HCT116 (cell line): ENCODE data around the gene HEXB. TPM values are rescaled to one million over a fixed set of nuclear protein-coding genes. Genes with fewer than 3 reads are reported as not detected.

Source experiments
- ATAC-seq: fragments of 200-7000 bp; cut with Tn5 transposase; 2 replicates; pipeline ENCODE4 v1.9.1; 2020; ENCODE audit warnings: mild to moderate bottlenecking, moderate library complexity
- BruUV-seq: library from RNA; stranded (reverse); fragments of 400-500 nt; replicated peaks from 2 replicates; lab custom pipeline; 2021; lab: Mats Ljungman, UMichigan
- CTCF ChIA-PET: fragments of 300-600 bp; sonication (Branson Sonifier 250); formaldehyde crosslinking; loops from one replicate; lab custom pipeline; 2021; ENCODE audit warnings: antibody characterized with exemption; lab: Charles Lee
- POLR2A ChIA-PET: fragments of 300-600, 350-600 bp; sonication (Branson Sonifier 250); formaldehyde crosslinking; loops from one replicate; lab custom pipeline; 2021; ENCODE audit warnings: antibody characterized with exemption; lab: Charles Lee
- RAD21 ChIA-PET, 2 experiments: fragments of 300-600 bp; sonication (Branson Sonifier 250); formaldehyde crosslinking; loops; one replicate each; lab custom pipeline; 2023; ENCODE audit warnings: low total read pairs in 2 of 2; ENCODE audit not compliant: uncharacterized antibody in 2 of 2, unreplicated experiment in 2 of 2, low non-redundant PET in 1 of 2; lab: Charles Lee
- DNase-seq: peaks from one replicate; pipeline ENCODE4 v3.0.0-alpha.2; 2010; ENCODE audit warnings: low read depth, low spot score
- H2AFZ ChIP-seq: fragments of 200-600 bp; shearing (Covaris generic), sonication (generic); 2 replicates; pipeline ENCODE4 v1.6.1; 2017; ENCODE audit warnings: low read depth, mixed run types, mixed read lengths, antibody characterized with exemption, low read length; ENCODE audit not compliant: poor library complexity, severe bottlenecking
- H3K27ac ChIP-seq: 2 replicates; pipeline ENCODE4 v1.5.1; 2012; ENCODE audit warnings: low read depth, low read length
- H3K27me3 ChIP-seq: fragments of 200-600 bp; sonication (generic); 2 replicates; pipeline ENCODE4 v1.6.1; 2016; ENCODE audit warnings: mixed run types, low read length, mixed read lengths; ENCODE audit not compliant: insufficient read depth
- H3K36me3 ChIP-seq, 2 experiments: fragments of 200-500 bp in 1 of 2; fragments of 200-600 bp in 1 of 2; sonication (Bioruptor generic) in 1 of 2; sonication (generic) in 1 of 2; 2 replicates each; pipeline versions ENCODE4 v1.5.1 to v1.6.1; 2014 to 2016; ENCODE audit warnings: low read length in 2 of 2, inconsistent platforms in 1 of 2, mixed read lengths in 1 of 2, mixed run types in 1 of 2; ENCODE audit not compliant: insufficient read depth in 2 of 2, control insufficient read depth in 1 of 2
- H3K4me1 ChIP-seq, 2 experiments: fragments of 200-600 bp in 1 of 2; sonication (generic) in 1 of 2; 2 replicates each; pipeline versions ENCODE4 v1.5.1 to v1.6.1; 2012 to 2017; ENCODE audit warnings: low read length in 2 of 2, inconsistent platforms in 1 of 2, mild to moderate bottlenecking in 1 of 2, mixed read lengths in 1 of 2, mixed run types in 1 of 2, moderate library complexity in 1 of 2; ENCODE audit not compliant: insufficient read depth in 2 of 2, control insufficient read depth in 1 of 2
- H3K4me2 ChIP-seq: fragments of 200-600 bp; sonication (generic); 2 replicates; pipeline ENCODE4 v1.6.1; 2017; ENCODE audit warnings: mixed run types, low read length, mixed read lengths
- H3K4me3 ChIP-seq, 2 experiments: fragments of 200-600 bp in 1 of 2; sonication (generic) in 1 of 2; replicated peaks in 1 of 2; 2 replicates each; pipeline ENCODE4 v1.5.1; 2011 to 2016; ENCODE audit warnings: low read length in 2 of 2, control low read depth in 1 of 2, low read depth in 1 of 2, mild to moderate bottlenecking in 1 of 2, mixed read lengths in 1 of 2, mixed run types in 1 of 2
- H3K79me2 ChIP-seq: fragments of 200-600 bp; sonication (generic); 2 replicates; pipeline ENCODE4 v1.6.1; 2017; ENCODE audit warnings: mild to moderate bottlenecking, mixed run types, low read length, moderate library complexity, mixed read lengths; ENCODE audit not compliant: insufficient read depth
- H3K9ac ChIP-seq: fragments of 200-600 bp; sonication (generic); 2 replicates; pipeline ENCODE4 v1.6.1; 2016; ENCODE audit warnings: low read length, mixed read lengths
- H3K9me2 ChIP-seq: fragments of 200-600 bp; sonication (generic), shearing (Covaris generic); 2 replicates; pipeline ENCODE4 v1.6.1; 2017; ENCODE audit warnings: mixed run types, mild to moderate bottlenecking, moderate library complexity; ENCODE audit not compliant: insufficient read depth
- H3K9me3 ChIP-seq, 2 experiments: fragments of 200-500 bp in 1 of 2; fragments of 200-600 bp in 1 of 2; sonication (Bioruptor generic) in 1 of 2; sonication (generic) in 1 of 2; 2 replicates each; pipeline ENCODE4 v1.6.1; 2014 to 2017; ENCODE audit warnings: low read length in 2 of 2, mixed read lengths in 2 of 2, inconsistent platforms in 1 of 2, low read depth in 1 of 2, mild to moderate bottlenecking in 1 of 2, mixed run types in 1 of 2, moderate library complexity in 1 of 2; ENCODE audit not compliant: control insufficient read depth in 1 of 2, insufficient read depth in 1 of 2
- H4K20me1 ChIP-seq: fragments of 200-600 bp; sonication (generic), shearing (Covaris generic); 2 replicates; pipeline ENCODE4 v1.6.1; 2017; ENCODE audit warnings: mixed run types, mild to moderate bottlenecking, moderate library complexity; ENCODE audit not compliant: insufficient read depth
- CEBPB ChIP-seq: IDR thresholded peaks from 2 replicates; pipeline ENCODE4 v1.6.1; 2012; ENCODE audit warnings: low read depth
- CTCF ChIP-seq, 3 experiments: fragments of 200-600 bp in 1 of 3; sonication (generic) in 1 of 3; IDR thresholded peaks in 2 of 3; conservative IDR thresholded peaks in 1 of 3; 2 replicates each; pipeline ENCODE4 v1.5.1; 2012 to 2017; ENCODE audit warnings: low read depth in 2 of 3, low read length in 2 of 3, antibody characterized with exemption in 1 of 3, borderline replicate concordance in 1 of 3, control low read depth in 1 of 3, mild to moderate bottlenecking in 1 of 3, mixed read lengths in 1 of 3, mixed run types in 1 of 3, moderate library complexity in 1 of 3; ENCODE audit not compliant: insufficient read depth in 1 of 3
- EGR1 ChIP-seq: IDR thresholded peaks from 2 replicates; pipeline ENCODE4 v1.6.1; 2012; ENCODE audit warnings: low read depth
- ELF1 ChIP-seq: IDR thresholded peaks from 2 replicates; pipeline ENCODE4 v1.6.1; 2012; ENCODE audit warnings: low read depth, borderline replicate concordance
- EZH2phosphoT487 ChIP-seq: fragments of 200-600 bp; IDR thresholded peaks from 2 replicates; pipeline ENCODE4 v1.6.1; 2018; ENCODE audit warnings: antibody characterized with exemption, borderline replicate concordance
- JUND ChIP-seq: IDR thresholded peaks from 2 replicates; pipeline ENCODE4 v1.6.1; 2012
- POLR2A ChIP-seq: IDR thresholded peaks from 2 replicates; pipeline ENCODE4 v1.7.0; 2011; ENCODE audit warnings: borderline replicate concordance; ENCODE audit not compliant: insufficient read depth, insufficient read length; ENCODE audit errors: extremely low read depth
- POLR2AphosphoS5 ChIP-seq: IDR thresholded peaks from 2 replicates; pipeline ENCODE4 v1.6.1; 2011; ENCODE audit warnings: mild to moderate bottlenecking, low read depth, low read length, moderate library complexity
- RAD21 ChIP-seq: IDR thresholded peaks from 2 replicates; pipeline ENCODE4 v1.6.1; 2012; ENCODE audit warnings: low read depth, mild to moderate bottlenecking
- SIN3A ChIP-seq: IDR thresholded peaks from 2 replicates; pipeline ENCODE4 v1.6.1; 2012; ENCODE audit warnings: low read depth
- SRF ChIP-seq: IDR thresholded peaks from 2 replicates; pipeline ENCODE4 v1.6.1; 2012; ENCODE audit warnings: low read depth
- TCF7L2 ChIP-seq: IDR thresholded peaks from 2 replicates; pipeline ENCODE4 v1.7.0; 2011; ENCODE audit warnings: borderline replicate concordance, inconsistent platforms; ENCODE audit not compliant: insufficient read depth, insufficient read length; ENCODE audit errors: extremely low read depth
- YY1 ChIP-seq: IDR thresholded peaks from 2 replicates; pipeline ENCODE4 v1.6.1; 2011; ENCODE audit warnings: low read length, low read depth, moderate library complexity, mild to moderate bottlenecking; ENCODE audit not compliant: insufficient replicate concordance; ENCODE audit errors: extremely low read depth
- ZBTB33 ChIP-seq: IDR thresholded peaks from 2 replicates; pipeline ENCODE4 v1.6.1; 2011; ENCODE audit warnings: mild to moderate bottlenecking, low read length, moderate library complexity; ENCODE audit not compliant: insufficient replicate concordance; ENCODE audit errors: extremely low read depth
- ZFX ChIP-seq: fragments of 450-650 bp; IDR thresholded peaks from 2 replicates; pipeline ENCODE4 v1.6.1; 2017
- ZNF274 ChIP-seq: fragments of 200-500 bp; sonication (Bioruptor generic); IDR thresholded peaks from 2 replicates; pipeline ENCODE4 v1.6.1; 2014; ENCODE audit warnings: mild to moderate bottlenecking, low read depth, low read length, inconsistent platforms
- intact Hi-C: fragments of 100-400 bp; cut with micrococcal nuclease; formaldehyde crosslinking; loops from 2 replicates; pipeline ENCODE4 v1.10.0; 2022
- total RNA-seq: library from RNA; stranded (reverse); gene quantifications from one replicate; pipeline ENCODE4 v1.2.1, GENCODE V29; 2021; ENCODE audit not compliant: unreplicated experiment

The HEXB gene
- total RNA-seq, 1 experiment from 2014 or later = 123 TPM

- TF ChIP-seq ELF1 (no peak), ZNF274 (no peak)
Measured at GRCh38 chr5:74762599-74762998, 77.6 kb downstream of the HEXB start (continued).

GRCh38 chr5:74763504-74763903 lies 78.5 kb downstream of the HEXB start:
- intact Hi-C loops = no loop called here
- BruUV-seq = no TSS peak
- H3K4me3 ChIP-seq = no peak overlapping the region
- peaks cover 2 to 12% of the 10 kb centered on the region in 2 experiments; a peak in 2 of 4 replicates for H3K36me3 ChIP-seq
- no peak overlapping the region for H3K9ac ChIP-seq
- no peak for ATAC-seq
- TF ChIP-seq POLR2A = no peak
- TF ChIP-seq ZNF274 = no peak
- TF ChIP-seq SIN3A = no peak
- TF ChIP-seq RAD21 = no peak
- no peak overlapping the region for H2AFZ ChIP-seq
- no peaks in the 10 kb centered on the region for H4K20me1 ChIP-seq
- POLR2A ChIA-PET = no interaction called here
- H3K9me3 ChIP-seq = no peaks in the 10 kb centered on the region
- peaks cover 83% of the 10 kb centered on the region for H3K79me2 ChIP-seq
- H3K9me2 ChIP-seq = no peaks in the 10 kb centered on the region
- DNase-seq = no peak
- no peak overlapping the region for H3K27ac ChIP-seq
- CTCF ChIA-PET = interaction anchor here (1.0 kb wide), 1 partner anchor 172 kb away, joined by 3 read pairs; no protein-coding TSS in a partner anchor
- no peaks in the 10 kb centered on the region for H3K27me3 ChIP-seq
- RAD21 ChIA-PET = no interaction called here
- H3K4me2 ChIP-seq = no peak overlapping the region; the same call in 1 of the 2 replicates
- peaks cover 24 to 49% of the 10 kb centered on the region in 2 experiments; a peak in 3 of 4 replicates for H3K4me1 ChIP-seq

GRCh38 chr5:74765201-74765600 lies 80.2 kb downstream of the HEXB start:
- DNase-seq = no peak
- Histone ChIP-seq H4K20me1 (no peaks in the 10 kb centered on the region), H3K79me2 (peaks cover 85% of the 10 kb centered on the region), H3K9ac (no peak overlapping the region), H3K36me3 (peaks cover 11% of the 10 kb centered on the region in 2 experiments; a peak in 3 of 4 replicates), H3K4me2 (peak overlapping the region; percentile 81; the same call in 1 of the 2 replicates), H3K4me1 (peaks cover 24 to 49% of the 10 kb centered on the region in 2 experiments; a peak in 3 of 4 replicates), H2AFZ (no peak overlapping the region), H3K27ac (no peak overlapping the region), H3K9me3 (no peaks in the 10 kb centered on the region), H3K4me3 (no peak overlapping the region), H3K9me2 (no peaks in the 10 kb centered on the region), H3K27me3 (no peaks in the 10 kb centered on the region)
- POLR2A ChIA-PET = no interaction called here
- CTCF ChIA-PET = no interaction called here
- ATAC-seq = no peak
- no TSS peak for BruUV-seq
- RAD21 ChIA-PET = no interaction called here
- intact Hi-C loops = no loop called here
- TF ChIP-seq ZBTB33 (no peak), RAD21 (no peak), SRF (no peak), CTCF (IDR thresholded peaks at IDR 0.05 in 2 of 3, conservative IDR thresholded peaks at IDR 0.05 in 1 of 3; ENCODE audit: borderline replicate concordance in 1 of 3, insufficient read depth in 1 of 3, low read depth in 2 of 3, low read length in 2 of 3) (no peak), POLR2A (no peak), EGR1 (no peak), CEBPB (no peak), JUND (no peak), POLR2AphosphoS5 (no peak), YY1 (no peak), ZFX (no peak), EZH2phosphoT487 (no peak), TCF7L2 (no peak)
